Measurements from ENCODE around the gene COL23A1. TPM values are rescaled to one million over a fixed set of nuclear protein-coding genes. Genes with fewer than 3 reads are reported as not detected.

Gene COL23A1
- total RNA-seq, 4 donors from 2014 or later: 2.5 to 3.4 (median 3.0) TPM

- WGBS, 2 donors: 87 to 90% methylated on average over 20 of the region's 20 CpGs
- H3K4me3 ChIP-seq (ENCODE audit: low read depth, poor library complexity, severe bottlenecking): no peak overlapping the region
- intact Hi-C loops (cut with DNase I; ENCODE audit: low total_unique reads): no loop called here
- DNase-seq (ENCODE audit: low spot score in 2 of 2): no peak
- TF ChIP-seq POLR2A (IDR thresholded peaks at IDR 0.05): no peak
- TF ChIP-seq, protein P1, sequence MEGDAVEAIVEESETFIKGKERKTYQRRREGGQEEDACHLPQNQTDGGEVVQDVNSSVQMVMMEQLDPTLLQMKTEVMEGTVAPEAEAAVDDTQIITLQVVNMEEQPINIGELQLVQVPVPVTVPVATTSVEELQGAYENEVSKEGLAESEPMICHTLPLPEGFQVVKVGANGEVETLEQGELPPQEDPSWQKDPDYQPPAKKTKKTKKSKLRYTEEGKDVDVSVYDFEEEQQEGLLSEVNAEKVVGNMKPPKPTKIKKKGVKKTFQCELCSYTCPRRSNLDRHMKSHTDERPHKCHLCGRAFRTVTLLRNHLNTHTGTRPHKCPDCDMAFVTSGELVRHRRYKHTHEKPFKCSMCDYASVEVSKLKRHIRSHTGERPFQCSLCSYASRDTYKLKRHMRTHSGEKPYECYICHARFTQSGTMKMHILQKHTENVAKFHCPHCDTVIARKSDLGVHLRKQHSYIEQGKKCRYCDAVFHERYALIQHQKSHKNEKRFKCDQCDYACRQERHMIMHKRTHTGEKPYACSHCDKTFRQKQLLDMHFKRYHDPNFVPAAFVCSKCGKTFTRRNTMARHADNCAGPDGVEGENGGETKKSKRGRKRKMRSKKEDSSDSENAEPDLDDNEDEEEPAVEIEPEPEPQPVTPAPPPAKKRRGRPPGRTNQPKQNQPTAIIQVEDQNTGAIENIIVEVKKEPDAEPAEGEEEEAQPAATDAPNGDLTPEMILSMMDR (IDR thresholded peaks at IDR 0.05): no peak
Measured at GRCh38 chr5:178346607-178347334, 243.4 kb downstream of the COL23A1 start.

DNA sequence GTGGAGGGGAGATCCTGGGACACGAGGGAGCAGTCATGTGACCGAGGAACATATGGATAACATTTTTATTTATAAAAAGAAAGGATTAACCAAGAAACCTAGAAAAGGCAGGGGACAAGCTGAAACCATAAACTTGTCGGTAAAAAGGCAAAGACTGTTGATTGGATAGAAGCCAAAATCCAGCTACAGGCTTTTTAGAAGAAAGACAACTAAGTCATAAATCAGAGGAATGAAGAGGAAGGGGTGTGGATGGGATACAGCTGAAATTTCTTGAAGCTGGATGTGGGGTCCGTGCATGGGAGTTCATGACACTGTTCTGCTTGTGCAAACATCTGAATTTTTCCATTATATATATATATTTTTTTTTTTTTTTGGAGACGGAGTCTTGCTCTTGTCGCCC is 246.9 kb downstream of the COL23A1 start:
- WGBS, 2 donors: 64 to 68% methylated on average over 6 of the region's 6 CpGs
- H3K4me3 ChIP-seq (ENCODE audit: low read depth, poor library complexity, severe bottlenecking): no peak overlapping the region
- intact Hi-C loops (cut with DNase I; ENCODE audit: low total_unique reads): no loop called here
- TF ChIP-seq POLR2A (IDR thresholded peaks at IDR 0.05): no peak
- TF ChIP-seq, protein P1 (IDR thresholded peaks at IDR 0.05): no peak
- DNase-seq (ENCODE audit: low spot score in 2 of 2): no peak

- no peak for TF ChIP-seq POLR2A (IDR thresholded peaks at IDR 0.05)
- TF ChIP-seq, protein P1 (IDR thresholded peaks at IDR 0.05): no peak
- WGBS, 2 donors: 94 to 98% methylated on average over 10 of the region's 10 CpGs
- no peak for DNase-seq (ENCODE audit: low spot score in 2 of 2)
- intact Hi-C loops (cut with DNase I; ENCODE audit: low total_unique reads): no loop called here
- no peak overlapping the region for H3K4me3 ChIP-seq (ENCODE audit: low read depth, poor library complexity, severe bottlenecking)
Measured at GRCh38 chr5:178341851-178342140, 248.4 kb downstream of the COL23A1 start.

DNA sequence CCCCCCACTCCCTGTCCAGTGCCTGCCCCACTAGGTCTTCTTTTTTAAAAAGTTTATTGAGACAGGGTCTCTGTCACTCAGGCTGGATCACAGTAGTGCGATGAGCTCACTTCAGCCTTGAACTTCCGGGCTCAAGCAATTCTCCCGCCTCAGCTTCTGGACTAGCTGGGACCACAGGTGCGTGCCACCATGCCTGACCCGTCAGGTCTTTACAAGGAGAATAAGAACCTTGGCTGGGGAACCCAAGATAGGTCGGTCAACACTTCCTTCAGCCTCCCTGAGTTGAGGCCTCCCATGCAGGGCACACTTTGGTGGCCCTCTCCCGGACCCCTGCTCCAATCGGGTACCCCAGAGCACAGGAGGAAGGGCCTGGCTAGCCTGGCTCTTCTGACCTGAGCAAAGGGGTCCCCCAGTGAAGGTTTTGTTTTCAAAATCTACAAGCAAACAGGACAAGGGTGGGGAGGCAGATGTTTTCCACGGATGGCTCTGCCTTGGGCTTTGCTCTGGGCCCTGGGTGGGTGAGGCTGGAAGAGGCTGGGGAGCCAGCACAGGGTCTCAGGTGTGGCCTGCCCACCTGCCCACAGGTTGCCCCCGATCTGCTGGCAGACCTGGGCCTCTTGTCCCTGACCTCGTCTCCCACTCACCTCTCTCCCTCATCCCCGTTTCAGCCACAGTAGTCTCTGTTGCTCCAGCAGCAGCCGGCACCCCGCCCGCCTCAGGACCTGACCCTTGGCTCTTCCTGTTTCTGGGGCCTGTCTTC is 248.9 kb downstream of the COL23A1 start:
- DNase-seq (ENCODE audit: low spot score in 2 of 2): no peak
- TF ChIP-seq, protein P1 (IDR thresholded peaks at IDR 0.05): no peak
- TF ChIP-seq POLR2A (IDR thresholded peaks at IDR 0.05): no peak
- H3K4me3 ChIP-seq (ENCODE audit: low read depth, poor library complexity, severe bottlenecking): no peak overlapping the region
- intact Hi-C loops (cut with DNase I; ENCODE audit: low total_unique reads): no loop called here
- 89 to 91% methylated on average over 15 of the region's 15 CpGs for WGBS, 2 donors

GRCh38 chr5:178340637-178341036 is 249.6 kb downstream of the COL23A1 start:
- intact Hi-C loops (cut with DNase I; ENCODE audit: low total_unique reads): no loop called here
- WGBS, 2 donors: 92 to 98% methylated on average over 9 of the region's 9 CpGs
- H3K4me3 ChIP-seq (ENCODE audit: low read depth, poor library complexity, severe bottlenecking): no peak overlapping the region
- TF ChIP-seq, protein P1 (IDR thresholded peaks at IDR 0.05): no peak
- no peak for TF ChIP-seq POLR2A (IDR thresholded peaks at IDR 0.05)
- DNase-seq (ENCODE audit: low spot score in 2 of 2): no peak

All from lower leg skin (tissue), 4 donors.